ENCODE measurements around the gene SYT12.
A peak's percentile ranks its signal among the peaks of the same experiment; 100 is the strongest.
"Not testable (repeated sequence)": the region's sequence is repeated elsewhere in the genome, so short reads cannot be mapped to it uniquely, and the experiment has no call there.

Gene SYT12, protein sequence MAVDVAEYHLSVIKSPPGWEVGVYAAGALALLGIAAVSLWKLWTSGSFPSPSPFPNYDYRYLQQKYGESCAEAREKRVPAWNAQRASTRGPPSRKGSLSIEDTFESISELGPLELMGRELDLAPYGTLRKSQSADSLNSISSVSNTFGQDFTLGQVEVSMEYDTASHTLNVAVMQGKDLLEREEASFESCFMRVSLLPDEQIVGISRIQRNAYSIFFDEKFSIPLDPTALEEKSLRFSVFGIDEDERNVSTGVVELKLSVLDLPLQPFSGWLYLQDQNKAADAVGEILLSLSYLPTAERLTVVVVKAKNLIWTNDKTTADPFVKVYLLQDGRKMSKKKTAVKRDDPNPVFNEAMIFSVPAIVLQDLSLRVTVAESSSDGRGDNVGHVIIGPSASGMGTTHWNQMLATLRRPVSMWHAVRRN

GRCh38 chr11:67022961-67023956 lies at the start of gene SYT12:
Gene SYT12 (plus strand): TSS chr11:67023134. CDS start chr11:67030145, 7,011 bp downstream.
- no peak for DNase-seq

DNA sequence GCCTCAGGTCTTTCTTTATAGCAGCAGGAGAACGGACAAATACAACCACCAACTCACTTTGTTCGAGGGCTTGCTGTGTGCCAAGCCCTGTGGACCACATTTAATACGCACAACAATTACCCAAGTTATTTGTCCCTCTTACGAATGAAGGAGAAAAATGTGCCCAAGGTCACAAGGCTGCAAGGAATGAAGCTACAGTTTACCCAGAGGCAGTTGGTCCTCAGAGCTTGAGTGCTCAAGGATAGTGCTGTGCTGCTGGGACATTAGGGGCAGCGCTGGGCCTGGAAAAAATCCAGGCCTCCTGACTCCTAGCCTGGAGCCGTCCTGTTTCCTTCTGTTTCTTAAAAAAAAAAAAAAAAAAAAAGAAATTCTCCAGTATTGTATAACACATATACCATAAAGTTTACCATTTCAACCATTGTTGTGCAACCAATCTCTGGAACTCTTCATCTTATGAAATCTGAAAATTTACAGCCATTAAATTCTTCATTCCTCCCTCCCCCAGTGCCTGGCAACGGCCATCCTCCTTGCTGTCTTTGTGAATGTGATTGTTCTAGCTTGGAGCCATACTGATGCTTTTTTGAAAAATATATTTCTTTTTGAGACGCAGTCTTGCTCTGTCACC lies 48.9 kb upstream of the SYT12 start:
- DNase-seq = no peak

- no peak for DNase-seq
These were observed 48.1 kb upstream of the SYT12 start, which contains the start of gene C11orf86 for GRCh38 chr11:66974724-66975404. Gene C11orf86 (plus strand): TSS chr11:66975304. CDS start chr11:66975363, 59 bp downstream.

- DNase-seq = no peak
These were observed 47.4 kb upstream of the SYT12 start for GRCh38 chr11:66975405-66976027.

- peak; percentile 16 for DNase-seq
These were observed 46.9 kb upstream of the SYT12 start for GRCh38 chr11:66976028-66976467.

GRCh38 chr11:66976925-66977324 lies 46.0 kb upstream of the SYT12 start:
- DNase-seq = no peak

DNA sequence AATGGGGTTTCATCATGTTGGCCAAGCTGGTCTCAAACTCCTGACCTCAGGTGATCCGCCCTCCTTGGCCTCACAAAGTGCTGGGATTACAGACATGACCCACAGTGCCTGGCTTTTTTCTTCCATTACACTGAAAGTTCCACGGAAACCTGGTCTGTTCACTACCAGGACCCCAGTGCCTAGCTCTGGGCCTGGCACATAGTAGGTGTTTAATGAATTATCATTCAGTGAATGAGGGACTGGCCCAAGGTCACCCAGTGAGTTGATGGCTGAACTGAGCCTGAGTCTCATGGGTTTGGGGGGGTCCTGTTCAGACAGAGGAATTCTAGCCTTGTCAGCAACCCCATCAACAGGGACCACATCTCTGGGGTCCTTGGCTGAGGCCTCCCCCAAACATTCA lies 44.7 kb upstream of the SYT12 start:
- no peak for DNase-seq

- no peak for DNase-seq
These were observed 44.2 kb upstream of the SYT12 start for GRCh38 chr11:66978717-66979116.

- DNase-seq = no peak
These were observed 43.5 kb upstream of the SYT12 start for GRCh38 chr11:66979336-66979980.

GRCh38 chr11:66981976-66982578 lies 40.9 kb upstream of the SYT12 start:
- DNase-seq = peak; percentile 83

DNA sequence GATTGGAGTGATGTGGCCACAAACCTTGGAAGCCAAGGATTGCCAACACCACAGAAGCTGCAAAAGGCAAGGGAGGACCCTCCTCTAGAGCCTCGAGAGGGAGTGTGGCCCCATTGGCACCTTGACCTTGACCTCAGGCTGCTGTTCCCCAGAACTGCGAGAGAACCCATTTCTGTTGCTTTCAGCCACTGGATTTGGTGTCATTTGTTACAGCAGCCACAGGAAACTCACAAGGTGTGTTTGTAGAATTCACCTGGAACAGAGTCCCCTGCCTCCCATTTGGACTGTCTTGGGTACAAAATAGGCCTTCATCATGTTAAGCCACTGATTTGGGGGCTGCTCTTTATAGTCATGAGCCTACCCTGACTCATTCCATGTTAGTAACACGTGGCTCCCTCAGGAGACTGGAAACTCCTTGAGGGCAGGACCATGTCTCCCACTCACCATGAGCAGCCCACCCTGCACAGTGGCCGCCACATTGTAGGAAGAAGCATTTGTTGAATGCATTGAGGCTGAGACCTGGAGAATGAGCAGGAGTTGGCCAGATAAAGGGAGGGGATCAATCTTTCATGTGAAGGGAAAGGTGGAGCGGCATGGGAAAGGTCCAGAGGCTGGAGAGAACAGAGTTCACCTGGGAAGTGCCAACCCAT lies 39.5 kb upstream of the SYT12 start:
- no peak for DNase-seq

GRCh38 chr11:66985508-66986177 lies 37.3 kb upstream of the SYT12 start:
- no peak for DNase-seq

GRCh38 chr11:66986178-66986545 lies 36.8 kb upstream of the SYT12 start:
- DNase-seq = no peak

GRCh38 chr11:66987158-66987620 lies 35.7 kb upstream of the SYT12 start:
- no peak for DNase-seq

GRCh38 chr11:66987924-66988637 lies 34.9 kb upstream of the SYT12 start:
- no peak for DNase-seq

DNA sequence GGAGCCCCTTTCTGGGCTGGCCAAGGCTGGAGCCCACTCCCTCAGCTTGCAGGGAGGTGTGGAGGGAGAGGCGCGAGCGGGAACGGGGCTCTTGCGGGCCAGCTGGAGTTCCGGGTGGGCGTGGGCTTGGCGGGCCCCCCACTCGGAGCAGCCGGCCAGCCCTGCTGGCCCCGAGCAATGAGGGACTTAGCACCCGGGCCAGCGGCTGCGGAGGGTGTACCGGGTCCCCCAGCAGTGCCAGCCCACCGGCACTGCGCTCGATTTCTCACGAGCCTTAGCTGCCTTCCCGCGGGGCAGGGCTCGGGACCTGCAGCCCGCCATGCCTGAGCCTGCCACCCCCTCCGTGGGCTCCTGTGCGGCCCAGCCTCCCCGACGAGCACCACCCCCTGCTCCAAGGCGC lies 34.2 kb upstream of the SYT12 start:
- DNase-seq = not testable (repeated sequence)

DNA sequence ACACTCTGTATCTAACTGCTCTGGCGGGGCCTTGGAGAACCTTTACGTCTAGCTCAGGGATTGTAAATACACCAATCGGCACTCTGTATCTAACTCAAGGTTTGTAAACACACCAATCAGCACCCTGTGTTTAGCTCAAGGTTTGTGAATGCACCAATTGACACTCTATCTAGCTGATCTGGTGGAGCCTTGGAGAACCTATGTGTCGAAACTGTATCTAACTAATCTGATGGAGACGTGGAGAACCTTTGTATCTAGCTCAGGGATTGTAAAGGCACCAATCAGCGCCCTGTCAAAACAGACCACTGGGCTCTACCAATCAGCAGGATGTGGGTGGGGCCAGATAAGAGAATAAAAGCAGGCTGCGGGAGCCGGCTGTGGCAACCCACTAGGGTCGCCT lies 33.6 kb upstream of the SYT12 start:
- not testable (repeated sequence) for DNase-seq

DNA sequence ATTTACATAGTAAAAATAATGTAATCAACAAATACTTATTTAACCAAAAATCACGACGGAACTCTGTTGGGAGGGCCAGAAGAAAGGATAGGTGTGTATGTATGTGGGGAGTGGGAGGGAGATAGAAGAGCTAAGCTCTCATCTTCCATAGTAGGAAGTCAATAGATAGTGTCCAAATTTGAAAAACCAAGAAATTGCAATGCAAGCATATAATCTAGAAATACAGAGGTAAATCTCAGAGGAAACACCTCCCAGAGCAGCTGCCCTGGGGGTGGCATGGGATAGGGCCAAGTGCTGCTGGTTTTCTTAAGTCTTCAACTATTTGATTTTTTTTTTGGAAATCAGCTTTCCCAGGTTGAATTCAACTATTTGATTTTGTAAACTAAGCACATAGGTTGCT lies 30.9 kb upstream of the SYT12 start:
- DNase-seq = no peak
